Left ventricle myocardium inferior (tissue), 1 donor: ENCODE data around the gene ENKUR. TPM values are rescaled to one million over a fixed set of nuclear protein-coding genes. Genes with fewer than 3 reads are reported as not detected.
A peak's percentile ranks its signal among the peaks of the same experiment; 100 is the strongest.

Experiments used
- DNase-seq: peaks from one replicate; pipeline ENCODE4 v3.0.0-alpha.2; 2020
- H3K27ac ChIP-seq: fragments of 200-600 bp; replicated peaks from 2 replicates; pipeline ENCODE4 v1.8.0; 2021
- H3K27me3 ChIP-seq: fragments of 200-600 bp; 2 replicates; pipeline ENCODE4 v1.8.0; 2021; ENCODE audit warnings: low read depth
- H3K36me3 ChIP-seq: fragments of 200-600 bp; 2 replicates; pipeline ENCODE4 v1.8.0; 2021
- H3K4me1 ChIP-seq: fragments of 200-600 bp; 2 replicates; pipeline ENCODE4 v1.8.0; 2021
- H3K4me3 ChIP-seq: fragments of 200-600 bp; 2 replicates; pipeline ENCODE4 v1.8.0; 2021; ENCODE audit warnings: mild to moderate bottlenecking, moderate library complexity
- H3K9me3 ChIP-seq: fragments of 200-600 bp; replicated peaks from 2 replicates; pipeline ENCODE4 v1.8.0; 2021
- CTCF ChIP-seq: fragments of 200-600 bp; IDR thresholded peaks from 2 replicates; pipeline ENCODE4 v1.8.0; 2021; ENCODE audit warnings: antibody characterized with exemption, mild to moderate bottlenecking, borderline replicate concordance
- intact Hi-C: fragments of 100-400 bp; cut with micrococcal nuclease; formaldehyde crosslinking; loops from one replicate; pipeline ENCODE4 v1.11.0; 2022
- total RNA-seq: library from RNA; stranded (reverse); fragmentation: NEBNext Ultra II Directional; extraction: Animal tissue kit (Norgen Biotek cat#: 25700); gene quantifications from one replicate; pipeline ENCODE4 v1.2.1, GENCODE V29; 2021
- donor health status: DM: no; HTN: yes; CAD: no; lungs with severe emphysema.

ENKUR gene
- total RNA-seq, 1 donor from 2014 or later, result not detected

- DNase-seq, result peak; percentile 42
- intact Hi-C loops, result no loop called here
- no peaks in the 10 kb centered on the region for H3K27me3 ChIP-seq
- peak; percentile 61 for TF ChIP-seq CTCF
- H3K4me1 ChIP-seq, result peaks cover 39% of the 10 kb centered on the region
- no peaks in the 10 kb centered on the region for H3K36me3 ChIP-seq
- H3K4me3 ChIP-seq, result peak overlapping the region; percentile 78
- no peaks in the 10 kb centered on the region for H3K9me3 ChIP-seq
- H3K27ac ChIP-seq, result peak overlapping the region; percentile 89
Measured at GRCh38 chr10:24952707-24953645, 63.0 kb downstream of the ENKUR start.

- Histone ChIP-seq H3K4me1 (peaks cover 39% of the 10 kb centered on the region), H3K27ac (peak within 1 kb of the TSS; percentile 89), H3K36me3 (no peaks in the 10 kb centered on the region), H3K27me3 (no peaks in the 10 kb centered on the region), H3K4me3 (peak within 1 kb of the TSS; percentile 78), H3K9me3 (no peaks in the 10 kb centered on the region)
- TF ChIP-seq CTCF, result no peak
- intact Hi-C loops, result no loop called here
- peak; percentile 56 for DNase-seq
Measured at GRCh38 chr10:24952143-24952706, 63.7 kb downstream of the ENKUR start, which contains the start of gene PRTFDC1. Gene PRTFDC1 (minus strand): TSS chr10:24952606. CDS start chr10:24952575, 31 bp downstream.

GRCh38 chr10:24951201-24952142 is 64.5 kb downstream of the ENKUR start:
- DNase-seq, result no peak
- intact Hi-C loops, result no loop called here

GRCh38 chr10:24950439-24950838 is 65.5 kb downstream of the ENKUR start:
- intact Hi-C loops, result no loop called here
- peak overlapping the region; percentile 89 for H3K27ac ChIP-seq
- no peak for TF ChIP-seq CTCF

More at GRCh38 chr10:24951201-24952142, 64.5 kb downstream of the ENKUR start:
- TF ChIP-seq CTCF, result no peak
- peak overlapping the region; percentile 78 for H3K4me3 ChIP-seq
- H3K36me3 ChIP-seq, result no peaks in the 10 kb centered on the region
- H3K9me3 ChIP-seq, result no peaks in the 10 kb centered on the region
- H3K4me1 ChIP-seq, result peaks cover 42% of the 10 kb centered on the region
- H3K27ac ChIP-seq, result peak overlapping the region; percentile 89
- H3K27me3 ChIP-seq, result no peaks in the 10 kb centered on the region

GRCh38 chr10:24949616-24950015 is 66.3 kb downstream of the ENKUR start:
- Histone ChIP-seq H3K27ac (no peak overlapping the region), H3K9me3 (no peaks in the 10 kb centered on the region), H3K4me1 (peaks cover 47% of the 10 kb centered on the region), H3K4me3 (no peak overlapping the region), H3K36me3 (no peaks in the 10 kb centered on the region), H3K27me3 (no peaks in the 10 kb centered on the region)
- intact Hi-C loops, result no loop called here
- no peak for DNase-seq
- TF ChIP-seq CTCF, result no peak

More at GRCh38 chr10:24950439-24950838, 65.5 kb downstream of the ENKUR start:
- H3K9me3 ChIP-seq, result no peaks in the 10 kb centered on the region
- DNase-seq, result no peak
- no peaks in the 10 kb centered on the region for H3K27me3 ChIP-seq
- H3K36me3 ChIP-seq, result no peaks in the 10 kb centered on the region
- no peak overlapping the region for H3K4me3 ChIP-seq
- peaks cover 47% of the 10 kb centered on the region for H3K4me1 ChIP-seq
